GM21619 (cell line): ENCODE results near the gene NR1I3.

ENCODE experiments used
- ATAC-seq: cut with Tn5 transposase; IDR thresholded peaks from one replicate; pipeline ENCODE4 v1.9.1; 2021; ENCODE audit not compliant: unreplicated experiment

NR1I3 gene

GRCh38 chr1:161196521-161197451 is 41.2 kb downstream of the NR1I3 start:
- ATAC-seq: no peak

- no peak for ATAC-seq
Observed at GRCh38 chr1:161196111-161196510, 41.9 kb downstream of the NR1I3 start.

- ATAC-seq: no peak
Observed at GRCh38 chr1:161195171-161195570, 42.8 kb downstream of the NR1I3 start.

GRCh38 chr1:161193561-161194235 is 44.3 kb downstream of the NR1I3 start:
- no peak for ATAC-seq

- peak; percentile 71 for ATAC-seq
Observed at GRCh38 chr1:161192476-161193465, 45.2 kb downstream of the NR1I3 start.

GRCh38 chr1:161191971-161192370 is 46.0 kb downstream of the NR1I3 start:
- ATAC-seq: no peak

- ATAC-seq: no peak
Observed at GRCh38 chr1:161190962-161191521, 47.0 kb downstream of the NR1I3 start.

GRCh38 chr1:161189036-161189435 is 49.0 kb downstream of the NR1I3 start:
- no peak for ATAC-seq

- ATAC-seq: no peak
Observed at GRCh38 chr1:161188381-161188780, 49.6 kb downstream of the NR1I3 start.

GRCh38 chr1:161187311-161187710 is 50.7 kb downstream of the NR1I3 start:
- no peak for ATAC-seq

GRCh38 chr1:161185732-161186311 is 52.2 kb downstream of the NR1I3 start:
- peak; percentile 18 for ATAC-seq

GRCh38 chr1:161185282-161185682 is 52.7 kb downstream of the NR1I3 start:
- ATAC-seq: peak; percentile 62

- ATAC-seq: peak; percentile 48
Observed at GRCh38 chr1:161182214-161182613, 55.8 kb downstream of the NR1I3 start.

GRCh38 chr1:161180639-161181038 is 57.4 kb downstream of the NR1I3 start:
- no peak for ATAC-seq

GRCh38 chr1:161179698-161180097 is 58.3 kb downstream of the NR1I3 start:
- no peak for ATAC-seq
